Common myeloid progenitor, CD34-positive (primary cell): ENCODE results near the gene ZNF503.

Source experiments
- CTCF ChIA-PET: fragments of 350-600 bp; sonication (Branson Sonifier 250); formaldehyde crosslinking; loops from one replicate; lab custom pipeline; 2021; ENCODE audit warnings: antibody characterized with exemption; lab: Charles Lee
- POLR2A ChIA-PET: fragments of 350-600 bp; sonication (Branson Sonifier 250); formaldehyde crosslinking; loops from one replicate; lab custom pipeline; 2021; ENCODE audit warnings: antibody characterized with exemption; lab: Charles Lee
- DNase-seq, 3 donors: peaks; one replicate each; pipeline versions ENCODE4 v3.0.0 to v3.0.0-alpha.2; 2013
- H3K27ac ChIP-seq, 2 experiments: 1 replicate in 1 of 2; 2 replicates in 1 of 2; pipeline ENCODE4 v1.7.0; 2013; ENCODE audit warnings: inconsistent platforms in 2 of 2, low read length in 2 of 2, mild to moderate bottlenecking in 2 of 2, low read depth in 1 of 2, moderate library complexity in 1 of 2; ENCODE audit not compliant: severe bottlenecking in 2 of 2, insufficient read depth in 1 of 2, poor library complexity in 1 of 2
- H3K27me3 ChIP-seq, 5 experiments: replicated peaks in 2 of 5; 1 replicate in 3 of 5; 2 replicates in 2 of 5; pipeline versions ENCODE4 v1.6.1 to v1.7.0; 2013; ENCODE audit warnings: low read length in 4 of 5, mild to moderate bottlenecking in 2 of 5, moderate library complexity in 2 of 5, inconsistent platforms in 1 of 5; ENCODE audit not compliant: insufficient read depth in 5 of 5, control insufficient read depth in 4 of 5
- H3K36me3 ChIP-seq, 4 experiments: 1 replicate in 2 of 4; 2 replicates in 2 of 4; pipeline versions ENCODE4 v1.6.1 to v1.7.0; 2013; ENCODE audit warnings: low read length in 3 of 4, control low read depth in 1 of 4, mild to moderate bottlenecking in 1 of 4; ENCODE audit not compliant: control insufficient read depth in 4 of 4, insufficient read depth in 4 of 4
- H3K4me1 ChIP-seq, 4 experiments: 1 replicate in 3 of 4; 2 replicates in 1 of 4; pipeline versions ENCODE4 v1.6.1 to v1.7.1; 2013; ENCODE audit warnings: low read length in 3 of 4, mild to moderate bottlenecking in 3 of 4, control low read depth in 1 of 4, inconsistent platforms in 1 of 4, moderate library complexity in 1 of 4; ENCODE audit not compliant: control insufficient read depth in 4 of 4, insufficient read depth in 4 of 4; ENCODE audit errors: control extremely low read depth in 1 of 4
- H3K4me3 ChIP-seq, 7 experiments: 1 replicate in 4 of 7; 2 replicates in 3 of 7; pipeline versions ENCODE4 v1.5.1 to v1.7.0; 2013; ENCODE audit warnings: mild to moderate bottlenecking in 7 of 7, low read length in 6 of 7, moderate library complexity in 6 of 7, inconsistent platforms in 2 of 7, low read depth in 2 of 7, control low read depth in 1 of 7; ENCODE audit not compliant: insufficient read depth in 4 of 7, control insufficient read depth in 1 of 7; ENCODE audit errors: extremely low read depth in 1 of 7
- H3K9me3 ChIP-seq, 5 experiments: 1 replicate in 4 of 5; 2 replicates in 1 of 5; pipeline versions ENCODE4 v1.6.1 to v1.7.1; 2013; ENCODE audit warnings: low read length in 4 of 5, mild to moderate bottlenecking in 2 of 5, inconsistent platforms in 1 of 5, low read depth in 1 of 5, moderate library complexity in 1 of 5; ENCODE audit not compliant: control insufficient read depth in 4 of 5, insufficient read depth in 2 of 5; ENCODE audit errors: control extremely low read depth in 1 of 5
- WGBS: methylation state at CpG from one replicate; pipeline ENCODE4 v1.1.5; 2013; ENCODE audit not compliant: insufficient coverage; 5-methylcytosine and 5-hydroxymethylcytosine counted together

Gene ZNF503

GRCh38 chr10:75446508-75446907, 44.9 kb upstream of the ZNF503 start:
- Histone ChIP-seq H3K36me3 (peaks cover 4 to 48% (median 10%) of the 10 kb centered on the region in 4 experiments), H3K9me3 (peaks cover 8 to 42% (median 19%) of the 10 kb centered on the region in 5 experiments), H3K27me3 (no peaks in the 10 kb centered on the region), H3K4me1 (no peaks in the 10 kb centered on the region), H3K27ac (no peak overlapping the region), H3K4me3 (no peak overlapping the region)
- WGBS: 83% methylated on average over 1 of the region's 1 CpG
- ChIA-PET CTCF (interaction anchor here (0.6 to 1.2 kb wide), 2 partner anchors 8 to 23 kb away, joined by 3 read pairs; no protein-coding TSS in a partner anchor), POLR2A (interaction anchor here (0.6 kb wide), 1 partner anchor 586 kb away, joined by 4 read pairs; no protein-coding TSS in a partner anchor)
- no peak for DNase-seq

GRCh38 chr10:75444781-75445386, 43.3 kb upstream of the ZNF503 start:
- POLR2A ChIA-PET: no interaction called here
- WGBS: no CpG with 5 or more reads among the region's 3 CpGs
- Histone ChIP-seq H3K27ac (no peak overlapping the region), H3K9me3 (peaks cover 8 to 42% (median 19%) of the 10 kb centered on the region in 5 experiments), H3K36me3 (peaks cover 7 to 57% (median 16%) of the 10 kb centered on the region in 4 experiments), H3K27me3 (no peaks in the 10 kb centered on the region), H3K4me1 (no peaks in the 10 kb centered on the region), H3K4me3 (no peak overlapping the region)
- CTCF ChIA-PET: no interaction called here
- no peak for DNase-seq

- H3K4me1 ChIP-seq: no peaks in the 10 kb centered on the region
- H3K36me3 ChIP-seq: peaks cover 11 to 68% (median 28%) of the 10 kb centered on the region in 4 experiments
- peaks cover 8 to 42% (median 19%) of the 10 kb centered on the region in 5 experiments for H3K9me3 ChIP-seq
- no peak overlapping the region for H3K4me3 ChIP-seq
- POLR2A ChIA-PET: no interaction called here
- no peak overlapping the region for H3K27ac ChIP-seq
- no peak for DNase-seq
- CTCF ChIA-PET: no interaction called here
- WGBS: 100% methylated on average over 1 of the region's 2 CpGs
- no peaks in the 10 kb centered on the region for H3K27me3 ChIP-seq
These were observed 41.8 kb upstream of the ZNF503 start for GRCh38 chr10:75443362-75443761.

DNA sequence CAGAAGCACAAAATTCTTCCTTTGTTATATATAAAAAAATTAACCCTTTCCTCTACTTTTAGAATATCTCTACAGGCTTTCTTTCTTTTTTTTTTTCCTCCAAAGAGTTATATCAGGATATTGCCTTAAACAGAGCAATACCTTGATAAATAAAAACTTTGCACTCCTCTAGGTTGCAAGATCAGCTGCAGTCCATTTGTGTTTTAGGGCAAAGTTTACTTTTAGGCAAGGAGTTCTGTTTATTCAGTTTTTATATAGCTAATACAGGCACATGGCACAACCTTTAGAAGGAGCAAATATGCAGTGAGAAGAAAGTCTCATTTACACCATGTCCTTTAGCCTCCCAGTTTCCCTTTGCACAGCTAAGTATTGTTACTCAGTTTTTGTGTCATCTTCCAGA, 40.1 kb upstream of the ZNF503 start:
- Histone ChIP-seq H3K27me3 (no peaks in the 10 kb centered on the region), H3K9me3 (peaks cover 8 to 39% (median 19%) of the 10 kb centered on the region in 5 experiments), H3K4me3 (no peak overlapping the region), H3K4me1 (no peaks in the 10 kb centered on the region), H3K36me3 (peaks cover 11 to 70% (median 31%) of the 10 kb centered on the region in 4 experiments), H3K27ac (no peak overlapping the region)
- DNase-seq: no peak
- ChIA-PET POLR2A (no interaction called here), CTCF (no interaction called here)

DNA sequence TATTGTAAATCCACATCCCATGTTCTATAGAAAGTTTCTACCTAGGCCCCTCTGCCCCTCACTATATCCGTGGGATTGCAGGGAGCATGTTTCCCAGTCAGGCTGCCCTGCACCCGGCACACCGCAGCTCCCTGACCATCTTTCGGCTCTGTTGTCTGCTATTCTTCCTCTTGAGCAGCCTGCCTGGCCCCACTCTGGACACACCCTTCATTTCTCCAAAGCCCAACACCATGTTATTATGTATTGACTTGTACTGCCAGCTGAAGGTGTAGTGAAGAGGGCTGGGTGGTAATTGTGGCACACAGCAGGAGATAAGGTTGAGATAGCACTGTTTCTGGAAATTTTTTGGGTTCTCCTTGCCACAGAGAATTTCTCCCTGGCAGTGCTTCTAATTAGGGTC, 39.6 kb upstream of the ZNF503 start:
- Histone ChIP-seq H3K36me3 (peaks cover 11 to 65% (median 29%) of the 10 kb centered on the region in 4 experiments), H3K4me1 (no peaks in the 10 kb centered on the region), H3K27ac (no peak overlapping the region), H3K9me3 (peaks cover 8 to 34% (median 18%) of the 10 kb centered on the region in 5 experiments), H3K27me3 (no peaks in the 10 kb centered on the region), H3K4me3 (no peak overlapping the region)
- WGBS: 100% methylated on average over 3 of the region's 4 CpGs
- no peak for DNase-seq
- ChIA-PET CTCF (interaction anchor here (0.8 kb wide), 1 partner anchor 8 kb away, joined by 3 read pairs; no protein-coding TSS in a partner anchor), POLR2A (no interaction called here)

DNA sequence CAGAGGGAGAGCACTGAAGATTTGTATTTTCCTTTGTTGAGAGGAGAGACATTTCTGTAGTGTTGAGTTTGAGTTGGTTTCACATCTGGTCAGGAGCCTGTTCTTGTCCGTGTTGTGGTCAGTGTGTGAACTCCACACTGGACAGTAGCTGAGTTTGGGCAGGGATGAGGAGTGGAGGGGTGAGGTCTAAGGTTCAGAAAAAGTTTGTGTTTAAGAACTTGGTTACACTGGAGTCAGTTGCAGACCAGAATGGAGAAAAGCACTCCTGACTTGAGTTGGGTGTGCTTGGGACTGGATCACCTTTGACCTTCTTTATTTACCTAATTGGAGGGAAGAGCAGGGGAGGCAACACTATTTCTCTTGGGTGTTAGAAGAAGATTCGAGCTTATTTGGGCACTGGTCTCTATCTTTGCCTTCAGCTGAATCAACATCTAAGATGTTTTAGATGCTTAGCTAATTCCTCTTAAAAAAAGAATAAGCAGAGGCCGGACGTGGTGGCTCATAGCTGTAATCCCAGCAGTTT, 38.8 kb upstream of the ZNF503 start:
- POLR2A ChIA-PET: no interaction called here
- no peak overlapping the region for H3K27ac ChIP-seq
- H3K4me1 ChIP-seq: no peaks in the 10 kb centered on the region
- peaks cover 11 to 56% (median 26%) of the 10 kb centered on the region in 4 experiments for H3K36me3 ChIP-seq
- peaks cover 7 to 26% (median 12%) of the 10 kb centered on the region in 5 experiments for H3K9me3 ChIP-seq
- H3K27me3 ChIP-seq: no peaks in the 10 kb centered on the region
- H3K4me3 ChIP-seq: no peak overlapping the region
- CTCF ChIA-PET: no interaction called here
- 100% methylated on average over 4 of the region's 4 CpGs for WGBS
- no peak for DNase-seq

GRCh38 chr10:75439811-75440210, 38.2 kb upstream of the ZNF503 start:
- no peak for DNase-seq
- no peak overlapping the region for H3K4me3 ChIP-seq
- ChIA-PET CTCF (no interaction called here), POLR2A (no interaction called here)
- no peaks in the 10 kb centered on the region for H3K27me3 ChIP-seq
- H3K9me3 ChIP-seq: peaks cover 7 to 22% (median 11%) of the 10 kb centered on the region in 5 experiments
- no peak overlapping the region for H3K27ac ChIP-seq
- peaks cover 0 to under 1% (median 0%) of the 10 kb centered on the region in 4 experiments for H3K4me1 ChIP-seq
- peaks cover 11 to 51% (median 26%) of the 10 kb centered on the region in 4 experiments for H3K36me3 ChIP-seq
- 100% methylated on average over 3 of the region's 4 CpGs for WGBS
